Measurements from ENCODE around the gene KCNJ11.
A peak's percentile ranks its signal among the peaks of the same experiment; 100 is the strongest.

The KCNJ11 gene

GRCh38 chr11:17386331-17387084, 2.0 kb downstream of the KCNJ11 start:
- WGBS (ENCODE audit: insufficient coverage), result 78% methylated on average over 23 of the region's 23 CpGs
- Histone ChIP-seq H3K27ac (ENCODE audit: insufficient read depth in 1 of 2, low read depth in 1 of 2, low read length in 2 of 2, poor library complexity in 1 of 2, severe bottlenecking in 2 of 2) (no peak overlapping the region), H3K36me3 (ENCODE audit: control insufficient read depth in 4 of 4, insufficient read depth in 4 of 4, low read length in 3 of 4) (no peaks in the 10 kb centered on the region), H3K4me3 (ENCODE audit: control insufficient read depth in 1 of 7, extremely low read depth in 1 of 7, insufficient read depth in 4 of 7, low read depth in 2 of 7, low read length in 6 of 7) (no peak overlapping the region), H3K9me3 (ENCODE audit: control extremely low read depth in 1 of 5, control insufficient read depth in 4 of 5, insufficient read depth in 2 of 5, low read depth in 1 of 5, low read length in 4 of 5) (no peaks in the 10 kb centered on the region), H3K4me1 (ENCODE audit: control extremely low read depth in 1 of 4, control insufficient read depth in 4 of 4, insufficient read depth in 4 of 4, low read length in 3 of 4) (peaks cover 0 to 12% (median 7%) of the 10 kb centered on the region in 4 experiments), H3K27me3 (replicated peaks in 2 of 5; ENCODE audit: control insufficient read depth in 4 of 5, insufficient read depth in 5 of 5, low read length in 4 of 5) (peaks cover 0 to 7% (median 0%) of the 10 kb centered on the region in 5 experiments)
- CTCF ChIA-PET, result interaction anchor here (1.2 to 7.2 kb wide), 7 partner anchors 11 to 136 kb away, joined by 3 to 220 read pairs (median 5); no protein-coding TSS in a partner anchor
- POLR2A ChIA-PET, result no interaction called here
- peak; percentile 46 to 73 (median 68) for DNase-seq

- H3K4me3 ChIP-seq (ENCODE audit: control insufficient read depth in 1 of 7, extremely low read depth in 1 of 7, insufficient read depth in 4 of 7, low read depth in 2 of 7, low read length in 6 of 7), result no peak overlapping the region
- no peak overlapping the region for H3K27ac ChIP-seq (ENCODE audit: insufficient read depth in 1 of 2, low read depth in 1 of 2, low read length in 2 of 2, poor library complexity in 1 of 2, severe bottlenecking in 2 of 2)
- CTCF ChIA-PET, result interaction anchor here (0.8 to 7.2 kb wide), 12 partner anchors 8 to 147 kb away, joined by 3 to 220 read pairs (median 4); no protein-coding TSS in a partner anchor
- 94% methylated on average over 5 of the region's 6 CpGs for WGBS (ENCODE audit: insufficient coverage)
- no peaks in the 10 kb centered on the region for H3K9me3 ChIP-seq (ENCODE audit: control extremely low read depth in 1 of 5, control insufficient read depth in 4 of 5, insufficient read depth in 2 of 5, low read depth in 1 of 5, low read length in 4 of 5)
- H3K36me3 ChIP-seq (ENCODE audit: control insufficient read depth in 4 of 4, insufficient read depth in 4 of 4, low read length in 3 of 4), result no peaks in the 10 kb centered on the region
- peaks cover 0 to 12% (median 7%) of the 10 kb centered on the region in 4 experiments for H3K4me1 ChIP-seq (ENCODE audit: control extremely low read depth in 1 of 4, control insufficient read depth in 4 of 4, insufficient read depth in 4 of 4, low read length in 3 of 4)
- POLR2A ChIA-PET, result no interaction called here
- DNase-seq, result no peak
- H3K27me3 ChIP-seq (replicated peaks in 2 of 5; ENCODE audit: control insufficient read depth in 4 of 5, insufficient read depth in 5 of 5, low read length in 4 of 5), result peaks cover 0 to 2% (median 0%) of the 10 kb centered on the region in 5 experiments
Measured at GRCh38 chr11:17385926-17386325, 2.5 kb downstream of the KCNJ11 start.

GRCh38 chr11:17385492-17385891, 3.0 kb downstream of the KCNJ11 start:
- Histone ChIP-seq H3K27ac (ENCODE audit: insufficient read depth in 1 of 2, low read depth in 1 of 2, low read length in 2 of 2, poor library complexity in 1 of 2, severe bottlenecking in 2 of 2) (no peak overlapping the region), H3K4me3 (ENCODE audit: control insufficient read depth in 1 of 7, extremely low read depth in 1 of 7, insufficient read depth in 4 of 7, low read depth in 2 of 7, low read length in 6 of 7) (no peak overlapping the region), H3K27me3 (replicated peaks in 2 of 5; ENCODE audit: control insufficient read depth in 4 of 5, insufficient read depth in 5 of 5, low read length in 4 of 5) (no peaks in the 10 kb centered on the region), H3K9me3 (ENCODE audit: control extremely low read depth in 1 of 5, control insufficient read depth in 4 of 5, insufficient read depth in 2 of 5, low read depth in 1 of 5, low read length in 4 of 5) (no peaks in the 10 kb centered on the region), H3K4me1 (ENCODE audit: control extremely low read depth in 1 of 4, control insufficient read depth in 4 of 4, insufficient read depth in 4 of 4, low read length in 3 of 4) (peaks cover 0 to 12% (median 7%) of the 10 kb centered on the region in 4 experiments), H3K36me3 (ENCODE audit: control insufficient read depth in 4 of 4, insufficient read depth in 4 of 4, low read length in 3 of 4) (no peaks in the 10 kb centered on the region)
- ChIA-PET CTCF (interaction anchor here (0.8 to 7.2 kb wide), 14 partner anchors 8 to 147 kb away, joined by 3 to 220 read pairs (median 6); no protein-coding TSS in a partner anchor), POLR2A (no interaction called here)
- no peak for DNase-seq
- WGBS (ENCODE audit: insufficient coverage), result 100% methylated on average over 4 of the region's 5 CpGs

GRCh38 chr11:17384002-17384511, 4.4 kb downstream of the KCNJ11 start:
- CTCF ChIA-PET, result interaction anchor here (0.7 to 7.2 kb wide), 31 partner anchors 9 to 154 kb away, joined by 3 to 220 read pairs (median 5); no protein-coding TSS in a partner anchor
- Histone ChIP-seq H3K27ac (ENCODE audit: insufficient read depth in 1 of 2, low read depth in 1 of 2, low read length in 2 of 2, poor library complexity in 1 of 2, severe bottlenecking in 2 of 2) (no peak overlapping the region), H3K36me3 (ENCODE audit: control insufficient read depth in 4 of 4, insufficient read depth in 4 of 4, low read length in 3 of 4) (peaks cover 0 to 4% (median 0%) of the 10 kb centered on the region in 4 experiments), H3K9me3 (ENCODE audit: control extremely low read depth in 1 of 5, control insufficient read depth in 4 of 5, insufficient read depth in 2 of 5, low read depth in 1 of 5, low read length in 4 of 5) (peaks cover 0 to 2% (median 0%) of the 10 kb centered on the region in 5 experiments), H3K27me3 (replicated peaks in 2 of 5; ENCODE audit: control insufficient read depth in 4 of 5, insufficient read depth in 5 of 5, low read length in 4 of 5) (no peaks in the 10 kb centered on the region), H3K4me1 (ENCODE audit: control extremely low read depth in 1 of 4, control insufficient read depth in 4 of 4, insufficient read depth in 4 of 4, low read length in 3 of 4) (peaks cover 0 to 4% (median 0%) of the 10 kb centered on the region in 4 experiments), H3K4me3 (ENCODE audit: control insufficient read depth in 1 of 7, extremely low read depth in 1 of 7, insufficient read depth in 4 of 7, low read depth in 2 of 7, low read length in 6 of 7) (no peak overlapping the region)
- 51% methylated on average over 5 of the region's 6 CpGs for WGBS (ENCODE audit: insufficient coverage)
- DNase-seq, result peak; percentile 84 to 93 (median 87)
- POLR2A ChIA-PET, result no interaction called here

- ChIA-PET POLR2A (no interaction called here), CTCF (interaction anchor here (0.9 to 7.2 kb wide), 29 partner anchors 9 to 153 kb away, joined by 3 to 220 read pairs (median 6); no protein-coding TSS in a partner anchor)
- 75% methylated on average over 1 of the region's 1 CpG for whole genome bisulfite sequencing (ENCODE audit: insufficient coverage)
- peak in 1 of 3 donors; percentile 28 for DNase-seq
- H3K4me3 ChIP-seq (ENCODE audit: control insufficient read depth in 1 of 7, extremely low read depth in 1 of 7, insufficient read depth in 4 of 7, low read depth in 2 of 7, low read length in 6 of 7), result no peak overlapping the region
- H3K27ac ChIP-seq (ENCODE audit: insufficient read depth in 1 of 2, low read depth in 1 of 2, low read length in 2 of 2, poor library complexity in 1 of 2, severe bottlenecking in 2 of 2), result no peak overlapping the region
- H3K27me3 ChIP-seq (replicated peaks in 2 of 5; ENCODE audit: control insufficient read depth in 4 of 5, insufficient read depth in 5 of 5, low read length in 4 of 5), result no peaks in the 10 kb centered on the region
- H3K9me3 ChIP-seq (ENCODE audit: control extremely low read depth in 1 of 5, control insufficient read depth in 4 of 5, insufficient read depth in 2 of 5, low read depth in 1 of 5, low read length in 4 of 5), result peaks cover 0 to 8% (median 4%) of the 10 kb centered on the region in 5 experiments
- peaks cover 0 to 7% (median 0%) of the 10 kb centered on the region in 4 experiments for H3K36me3 ChIP-seq (ENCODE audit: control insufficient read depth in 4 of 4, insufficient read depth in 4 of 4, low read length in 3 of 4)
- H3K4me1 ChIP-seq (ENCODE audit: control extremely low read depth in 1 of 4, control insufficient read depth in 4 of 4, insufficient read depth in 4 of 4, low read length in 3 of 4), result no peaks in the 10 kb centered on the region
Measured at GRCh38 chr11:17383461-17383860, 5.0 kb downstream of the KCNJ11 start.

- Histone ChIP-seq H3K4me1 (ENCODE audit: control extremely low read depth in 1 of 4, control insufficient read depth in 4 of 4, insufficient read depth in 4 of 4, low read length in 3 of 4) (no peaks in the 10 kb centered on the region), H3K27ac (ENCODE audit: insufficient read depth in 1 of 2, low read depth in 1 of 2, low read length in 2 of 2, poor library complexity in 1 of 2, severe bottlenecking in 2 of 2) (no peak overlapping the region), H3K27me3 (replicated peaks in 2 of 5; ENCODE audit: control insufficient read depth in 4 of 5, insufficient read depth in 5 of 5, low read length in 4 of 5) (no peaks in the 10 kb centered on the region), H3K36me3 (ENCODE audit: control insufficient read depth in 4 of 4, insufficient read depth in 4 of 4, low read length in 3 of 4) (peaks cover 0 to 8% (median 0%) of the 10 kb centered on the region in 4 experiments), H3K9me3 (ENCODE audit: control extremely low read depth in 1 of 5, control insufficient read depth in 4 of 5, insufficient read depth in 2 of 5, low read depth in 1 of 5, low read length in 4 of 5) (peaks cover 0 to 9% (median 4%) of the 10 kb centered on the region in 5 experiments), H3K4me3 (ENCODE audit: control insufficient read depth in 1 of 7, extremely low read depth in 1 of 7, insufficient read depth in 4 of 7, low read depth in 2 of 7, low read length in 6 of 7) (no peak overlapping the region)
- ChIA-PET POLR2A (no interaction called here), CTCF (interaction anchor here (1.0 to 7.2 kb wide), 8 partner anchors 11 to 152 kb away, joined by 3 to 220 read pairs (median 8); no protein-coding TSS in a partner anchor)
- WGBS (ENCODE audit: insufficient coverage), result 94% methylated on average over 8 of the region's 8 CpGs
- no peak for DNase-seq
Measured at GRCh38 chr11:17382046-17382728, 6.3 kb downstream of the KCNJ11 start.

Data from common myeloid progenitor, CD34-positive (primary cell).